RPMI7951 (cell line): ENCODE results near the gene CEACAM18. TPM values are rescaled to one million over a fixed set of nuclear protein-coding genes. Genes with fewer than 3 reads are reported as not detected.
"Not testable (repeated sequence)": the region's sequence is repeated elsewhere in the genome, so short reads cannot be mapped to it uniquely, and the experiment has no call there.

Experiments
- DNase-seq: peaks from one replicate; pipeline ENCODE4 v3.0.0-alpha.2; 2012; ENCODE audit warnings: low read depth
- total RNA-seq: library from RNA; depleted of rRNA; stranded (reverse); fragments of >200 nt; shearing (Covaris generic); gene quantifications from 2 replicates; pipeline ENCODE4 v1.2.3, GENCODE V29; 2014

CEACAM18 gene
- total RNA-seq, 1 experiment from 2014 or later: not detected

GRCh38 chr19:51461723-51462161, 16.6 kb upstream of the CEACAM18 start:
- no peak for DNase-seq

- no peak for DNase-seq
These were observed 16.1 kb upstream of the CEACAM18 start for GRCh38 chr19:51462276-51462675.

GRCh38 chr19:51462681-51463080, 15.7 kb upstream of the CEACAM18 start:
- no peak for DNase-seq

GRCh38 chr19:51463976-51464581, 14.3 kb upstream of the CEACAM18 start:
- DNase-seq: not testable (repeated sequence)

- DNase-seq: no peak
These were observed 11.6 kb upstream of the CEACAM18 start for GRCh38 chr19:51466723-51467122.

GRCh38 chr19:51467864-51468544, 10.3 kb upstream of the CEACAM18 start:
- no peak for DNase-seq

- no peak for DNase-seq
These were observed 9.8 kb upstream of the CEACAM18 start for GRCh38 chr19:51468545-51468920.

- DNase-seq: no peak
These were observed 9.2 kb upstream of the CEACAM18 start for GRCh38 chr19:51469162-51469561.

GRCh38 chr19:51469629-51470028, 8.7 kb upstream of the CEACAM18 start:
- no peak for DNase-seq

GRCh38 chr19:51470966-51471365, 7.4 kb upstream of the CEACAM18 start:
- peak; percentile 12 for DNase-seq

- no peak for DNase-seq
These were observed 6.8 kb upstream of the CEACAM18 start for GRCh38 chr19:51471527-51471926.

GRCh38 chr19:51472607-51473006, 5.7 kb upstream of the CEACAM18 start:
- no peak for DNase-seq

- peak; percentile 64 for DNase-seq
These were observed 5.2 kb upstream of the CEACAM18 start for GRCh38 chr19:51473009-51473707.

GRCh38 chr19:51476164-51476563, 2.2 kb upstream of the CEACAM18 start:
- no peak for DNase-seq

- DNase-seq: no peak
These were observed 995 bp upstream of the CEACAM18 start for GRCh38 chr19:51477344-51477743.

- DNase-seq: no peak
These were observed 1.4 kb downstream of the CEACAM18 start for GRCh38 chr19:51479531-51480331.

- peak; percentile 43 for DNase-seq
These were observed 2.3 kb downstream of the CEACAM18 start for GRCh38 chr19:51480590-51480989.

GRCh38 chr19:51485960-51486660, 7.8 kb downstream of the CEACAM18 start:
- DNase-seq: no peak

GRCh38 chr19:51488491-51488890, 10.2 kb downstream of the CEACAM18 start:
- DNase-seq: no peak

GRCh38 chr19:51489113-51489512, 10.8 kb downstream of the CEACAM18 start:
- no peak for DNase-seq

GRCh38 chr19:51490676-51491075, 12.3 kb downstream of the CEACAM18 start:
- DNase-seq: no peak

- no peak for DNase-seq
These were observed 13.2 kb downstream of the CEACAM18 start for GRCh38 chr19:51491586-51491985.
